Measurements from ENCODE around the gene SRBD1.

DNA sequence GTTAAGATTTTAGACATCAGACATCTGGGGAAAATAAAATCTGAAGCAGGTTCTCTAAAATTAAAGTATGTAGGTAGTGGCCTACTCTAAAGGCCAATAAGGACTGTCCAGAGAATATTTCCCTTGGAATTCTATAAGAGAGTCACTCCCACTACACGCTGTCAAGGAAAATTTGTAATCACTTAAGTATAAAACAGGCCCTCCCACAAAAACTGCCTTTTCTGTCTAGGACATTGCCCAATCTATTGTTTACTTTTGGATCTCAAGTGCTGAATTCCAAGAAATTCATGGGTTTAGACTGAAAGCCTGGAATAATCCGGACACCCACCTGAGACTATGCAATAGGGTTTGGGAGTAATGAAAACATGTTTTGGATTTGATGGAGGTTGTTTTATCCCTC lies 1.7 kb upstream of the SRBD1 start:
- TF ChIP-seq, protein P1, sequence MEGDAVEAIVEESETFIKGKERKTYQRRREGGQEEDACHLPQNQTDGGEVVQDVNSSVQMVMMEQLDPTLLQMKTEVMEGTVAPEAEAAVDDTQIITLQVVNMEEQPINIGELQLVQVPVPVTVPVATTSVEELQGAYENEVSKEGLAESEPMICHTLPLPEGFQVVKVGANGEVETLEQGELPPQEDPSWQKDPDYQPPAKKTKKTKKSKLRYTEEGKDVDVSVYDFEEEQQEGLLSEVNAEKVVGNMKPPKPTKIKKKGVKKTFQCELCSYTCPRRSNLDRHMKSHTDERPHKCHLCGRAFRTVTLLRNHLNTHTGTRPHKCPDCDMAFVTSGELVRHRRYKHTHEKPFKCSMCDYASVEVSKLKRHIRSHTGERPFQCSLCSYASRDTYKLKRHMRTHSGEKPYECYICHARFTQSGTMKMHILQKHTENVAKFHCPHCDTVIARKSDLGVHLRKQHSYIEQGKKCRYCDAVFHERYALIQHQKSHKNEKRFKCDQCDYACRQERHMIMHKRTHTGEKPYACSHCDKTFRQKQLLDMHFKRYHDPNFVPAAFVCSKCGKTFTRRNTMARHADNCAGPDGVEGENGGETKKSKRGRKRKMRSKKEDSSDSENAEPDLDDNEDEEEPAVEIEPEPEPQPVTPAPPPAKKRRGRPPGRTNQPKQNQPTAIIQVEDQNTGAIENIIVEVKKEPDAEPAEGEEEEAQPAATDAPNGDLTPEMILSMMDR (IDR thresholded peaks at IDR 0.05 in 8 of 11, conservative IDR thresholded peaks at IDR 0.05 in 3 of 11), result no peak
- TF ChIP-seq POLR2A (IDR thresholded peaks at IDR 0.05) (no peak), POLR2AphosphoS5 (IDR thresholded peaks at IDR 0.05) (no peak)

All from spleen (tissue), 7 donors.